SU-DHL-6 (cell line): ENCODE measurements around the gene GPT2.

Source experiments
- H2AFZ ChIP-seq: fragments of 200-600 bp; sonication (generic); 2 replicates; pipeline ENCODE4 v1.6.1; 2014; ENCODE audit warnings: low read depth, mild to moderate bottlenecking, moderate library complexity, mixed read lengths, antibody characterized with exemption, low read length; ENCODE audit not compliant: severe bottlenecking
- H3F3A ChIP-seq: fragments of 200-600 bp; shearing (Covaris generic); 2 replicates; pipeline ENCODE4 v1.6.0; 2016; ENCODE audit warnings: antibody characterized with exemption, mild to moderate bottlenecking; ENCODE audit not compliant: insufficient read depth
- H3K27ac ChIP-seq: fragments of 200-600 bp; sonication (generic); 2 replicates; pipeline ENCODE4 v1.5.1; 2016; ENCODE audit warnings: low read depth, mild to moderate bottlenecking, low read length, moderate library complexity, mixed read lengths
- H3K27me3 ChIP-seq: fragments of 200-600 bp; sonication (generic), shearing (Covaris generic); 2 replicates; pipeline ENCODE4 v1.6.0; 2014; ENCODE audit warnings: mild to moderate bottlenecking, low read length
- H3K36me3 ChIP-seq: fragments of 200-600 bp; sonication (generic); 2 replicates; pipeline ENCODE4 v1.6.1; 2014; ENCODE audit warnings: mild to moderate bottlenecking, low read length, mixed read lengths
- H3K4me2 ChIP-seq: fragments of 300-600, 200-600 bp; shearing (Covaris generic), sonication (generic); 2 replicates; pipeline ENCODE4 v1.6.0; 2014; ENCODE audit warnings: low read length, low read depth, mild to moderate bottlenecking; ENCODE audit not compliant: poor library complexity, severe bottlenecking
- H3K4me3 ChIP-seq: fragments of 200-600 bp; sonication (generic); 2 replicates; pipeline ENCODE4 v1.5.1; 2014; ENCODE audit warnings: antibody characterized with exemption, low read length, mild to moderate bottlenecking, mixed read lengths; ENCODE audit not compliant: insufficient read depth, poor library complexity, severe bottlenecking
- H3K79me2 ChIP-seq: fragments of 200-600 bp; sonication (generic); 2 replicates; pipeline ENCODE4 v1.6.1; 2014; ENCODE audit warnings: mild to moderate bottlenecking, low read length, moderate library complexity; ENCODE audit not compliant: insufficient read depth
- H3K9ac ChIP-seq: fragments of 200-600 bp; sonication (generic); 2 replicates; pipeline ENCODE4 v1.7.0; 2014; ENCODE audit warnings: mild to moderate bottlenecking, low read length
- H3K9me2 ChIP-seq: fragments of 200-600 bp; sonication (generic); replicated peaks from 2 replicates; pipeline ENCODE4 v1.6.1; 2014; ENCODE audit warnings: low read length; ENCODE audit not compliant: insufficient read depth
- H3K9me3 ChIP-seq: fragments of 200-600 bp; sonication (generic); 2 replicates; pipeline ENCODE4 v1.6.1; 2014; ENCODE audit warnings: low read length, mixed read lengths; ENCODE audit not compliant: insufficient read depth
- H4K20me1 ChIP-seq: fragments of 200-600 bp; sonication (generic); 2 replicates; pipeline ENCODE4 v1.6.1; 2014; ENCODE audit warnings: low read depth, mild to moderate bottlenecking, antibody characterized with exemption, low read length, moderate library complexity, mixed read lengths
- EZH2phosphoT487 ChIP-seq: fragments of 200-600 bp; sonication (generic), shearing (Covaris generic); conservative IDR thresholded peaks from 2 replicates; pipeline ENCODE4 v1.6.1; 2018; ENCODE audit warnings: mild to moderate bottlenecking, antibody characterized with exemption, low read length, moderate library complexity, mixed read lengths
- TF ChIP-seq, protein P1 (sequence below): fragments of 200-600 bp; sonication (generic); IDR thresholded peaks from one replicate; pipeline ENCODE4 v1.5.1; 2017; ENCODE audit warnings: antibody characterized with exemption, mild to moderate bottlenecking, low read length, moderate library complexity; ENCODE audit not compliant: insufficient read depth, poor library complexity, severe bottlenecking

GPT2 gene

DNA sequence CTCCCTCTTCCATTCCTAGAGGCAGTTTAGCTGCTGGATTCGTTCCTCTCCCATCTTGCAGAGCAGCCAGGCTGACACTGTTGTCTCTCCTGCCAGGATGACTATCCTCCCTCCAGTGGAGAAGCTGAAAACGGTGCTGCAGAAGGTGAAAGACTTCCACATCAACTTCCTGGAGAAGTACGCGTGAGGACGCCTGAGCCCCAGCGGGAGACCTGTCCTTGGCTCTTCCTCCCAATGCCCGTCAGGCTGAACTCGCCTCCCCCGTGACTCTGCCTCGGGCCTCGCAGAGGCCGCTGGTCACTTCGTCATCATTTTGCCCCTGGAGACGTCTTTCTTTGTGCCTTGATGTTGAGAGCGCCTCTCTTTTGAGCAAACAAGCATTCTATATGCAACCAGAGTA lies 44.6 kb downstream of the GPT2 start:
- Histone ChIP-seq H3K27ac (no peak overlapping the region), H3K9ac (no peak overlapping the region), H4K20me1 (no peaks in the 10 kb centered on the region), H3K36me3 (no peaks in the 10 kb centered on the region), H2AFZ (no peak overlapping the region), H3K4me3 (no peak overlapping the region), H3K79me2 (no peaks in the 10 kb centered on the region), H3K27me3 (no peaks in the 10 kb centered on the region), H3K9me2 (no peaks in the 10 kb centered on the region), H3F3A (no peaks in the 10 kb centered on the region), H3K9me3 (no peaks in the 10 kb centered on the region), H3K4me2 (no peak overlapping the region)
- TF ChIP-seq, protein P1, sequence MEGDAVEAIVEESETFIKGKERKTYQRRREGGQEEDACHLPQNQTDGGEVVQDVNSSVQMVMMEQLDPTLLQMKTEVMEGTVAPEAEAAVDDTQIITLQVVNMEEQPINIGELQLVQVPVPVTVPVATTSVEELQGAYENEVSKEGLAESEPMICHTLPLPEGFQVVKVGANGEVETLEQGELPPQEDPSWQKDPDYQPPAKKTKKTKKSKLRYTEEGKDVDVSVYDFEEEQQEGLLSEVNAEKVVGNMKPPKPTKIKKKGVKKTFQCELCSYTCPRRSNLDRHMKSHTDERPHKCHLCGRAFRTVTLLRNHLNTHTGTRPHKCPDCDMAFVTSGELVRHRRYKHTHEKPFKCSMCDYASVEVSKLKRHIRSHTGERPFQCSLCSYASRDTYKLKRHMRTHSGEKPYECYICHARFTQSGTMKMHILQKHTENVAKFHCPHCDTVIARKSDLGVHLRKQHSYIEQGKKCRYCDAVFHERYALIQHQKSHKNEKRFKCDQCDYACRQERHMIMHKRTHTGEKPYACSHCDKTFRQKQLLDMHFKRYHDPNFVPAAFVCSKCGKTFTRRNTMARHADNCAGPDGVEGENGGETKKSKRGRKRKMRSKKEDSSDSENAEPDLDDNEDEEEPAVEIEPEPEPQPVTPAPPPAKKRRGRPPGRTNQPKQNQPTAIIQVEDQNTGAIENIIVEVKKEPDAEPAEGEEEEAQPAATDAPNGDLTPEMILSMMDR, result no peak
- TF ChIP-seq EZH2phosphoT487, result no peak

GRCh38 chr16:46929378-46930332 lies 45.5 kb downstream of the GPT2 start:
- no peak overlapping the region for H2AFZ ChIP-seq
- TF ChIP-seq EZH2phosphoT487, result no peak
- TF ChIP-seq, protein P1, result peak; percentile 95

GRCh38 chr16:46930861-46931260 lies 46.7 kb downstream of the GPT2 start:
- no peak for TF ChIP-seq EZH2phosphoT487
- TF ChIP-seq, protein P1, result no peak
- no peaks in the 10 kb centered on the region for H3K9me2 ChIP-seq
- no peaks in the 10 kb centered on the region for H3K27me3 ChIP-seq
- no peaks in the 10 kb centered on the region for H3K9me3 ChIP-seq
- H3K9ac ChIP-seq, result no peak overlapping the region
- no peak overlapping the region for H2AFZ ChIP-seq
- H3K79me2 ChIP-seq, result no peaks in the 10 kb centered on the region
- no peak overlapping the region for H3K4me3 ChIP-seq
- H4K20me1 ChIP-seq, result no peaks in the 10 kb centered on the region
- H3F3A ChIP-seq, result no peaks in the 10 kb centered on the region
- H3K36me3 ChIP-seq, result no peaks in the 10 kb centered on the region
- H3K4me2 ChIP-seq, result no peak overlapping the region
- no peak overlapping the region for H3K27ac ChIP-seq

More at GRCh38 chr16:46929378-46930332, 45.5 kb downstream of the GPT2 start:
- Histone ChIP-seq H3K4me3 (no peak overlapping the region), H3K9ac (no peak overlapping the region), H3K9me3 (no peaks in the 10 kb centered on the region), H3K36me3 (no peaks in the 10 kb centered on the region), H3K27ac (no peak overlapping the region), H3K79me2 (no peaks in the 10 kb centered on the region), H3F3A (no peaks in the 10 kb centered on the region), H3K9me2 (no peaks in the 10 kb centered on the region), H3K4me2 (no peak overlapping the region), H3K27me3 (no peaks in the 10 kb centered on the region), H4K20me1 (no peaks in the 10 kb centered on the region)
